ENCODE data around the gene ISM1. TPM values are rescaled to one million over a fixed set of nuclear protein-coding genes. Genes with fewer than 3 reads are reported as not detected.

ISM1 gene
- total and polyA plus RNA-seq, 7 donors = 0.56 to 1.8 (median 0.99) TPM

GRCh38 chr20:13349235-13349604 is 128.1 kb downstream of the ISM1 start:
- intact Hi-C loops (cut with DNase I) = no loop called here
- no peaks in the 10 kb centered on the region for H3K27me3 ChIP-seq (ENCODE audit: insufficient read depth in 3 of 3, low read length in 2 of 3)
- no peaks in the 10 kb centered on the region for H3K36me3 ChIP-seq (ENCODE audit: insufficient read depth in 1 of 2, low read depth in 1 of 2)
- 92 to 95% (median 92%) methylated on average over 4 of the region's 4 CpGs for WGBS, 3 donors
- H3K4me3 ChIP-seq = no peak overlapping the region
- no peaks in the 10 kb centered on the region for H3K9me3 ChIP-seq
- ATAC-seq (no peak), DNase-seq (no peak)
- no peak overlapping the region for H3K27ac ChIP-seq
- no peaks in the 10 kb centered on the region for H3K4me1 ChIP-seq
- TF ChIP-seq CTCF (IDR thresholded peaks at IDR 0.05) = no peak

Other genes with a start within 250 kb of the ISM1 start
- gene SPTLC3, start 212.3 kb upstream of the ISM1 start, total RNA-seq = 1 to 10 TPM in 1 of 4 donors, under 1 TPM in 3; 0.38 to 1.2 (median 0.72) TPM
- gene SPTLC3, start 212.3 kb upstream of the ISM1 start, polyA plus RNA-seq = under 1 TPM; 0.14 to 0.32 (median 0.30) TPM

All from psoas muscle (tissue), 8 donors.